ENCODE data around the gene RAP1GAP2. TPM values are rescaled to one million over a fixed set of nuclear protein-coding genes. Genes with fewer than 3 reads are reported as not detected.

The RAP1GAP2 gene
- total RNA-seq, 3 donors from 2014 or later (not counting 1 experiment from before 2014, with no cell fraction given) = 274 to 418 (median 390) TPM

DNA sequence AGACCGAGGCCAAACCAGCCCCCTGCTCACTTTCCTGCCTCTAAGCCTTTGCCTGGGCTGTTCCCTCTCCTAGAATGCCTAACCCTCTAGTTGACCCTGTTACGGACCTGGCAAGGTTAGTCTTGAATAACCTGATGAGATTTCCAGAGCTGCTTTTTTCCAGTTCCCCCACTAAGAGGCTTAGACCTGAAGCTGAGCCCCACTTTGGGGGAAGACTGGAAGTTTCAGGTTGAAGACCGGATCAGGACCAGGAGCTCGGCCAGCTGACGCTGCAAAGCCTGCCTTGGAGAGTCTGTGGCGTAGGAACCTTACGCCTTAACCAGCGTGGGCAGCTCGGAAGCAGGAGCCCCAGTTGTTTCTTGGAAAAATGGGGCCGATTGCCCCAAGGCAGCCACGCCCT is 137.4 kb downstream of the RAP1GAP2 start:
- H3K27ac Mint-ChIP-seq = peak overlapping the region; percentile 38 to 50
- Histone ChIP-seq H3K9me3 (ENCODE audit: control insufficient read depth, insufficient read depth, low read length) (no peaks in the 10 kb centered on the region), H3K27ac (ENCODE audit: low read length) (no peak overlapping the region), H3K4me1 (ENCODE audit: control insufficient read depth, insufficient read depth, low read length) (peaks cover 55% of the 10 kb centered on the region), H3K4me3 (ENCODE audit: low read length) (no peak overlapping the region), H3K36me3 (ENCODE audit: control insufficient read depth, insufficient read depth, low read length) (peaks cover 22% of the 10 kb centered on the region), H3K27me3 (ENCODE audit: control insufficient read depth, insufficient read depth, low read length) (no peaks in the 10 kb centered on the region)
- H3K4me3 Mint-ChIP-seq = no peak overlapping the region
- intact Hi-C loops (cut with micrococcal nuclease) = loop anchor here (10.0 kb wide), 1 partner anchor 49 kb away; no protein-coding TSS in a partner anchor
- DNase-seq (no peak), ATAC-seq (no peak)
- H3K36me3 Mint-ChIP-seq = no peaks in the 10 kb centered on the region
- H3K27me3 Mint-ChIP-seq (ENCODE audit: low read depth in 2 of 2) = no peaks in the 10 kb centered on the region
- WGBS (ENCODE audit: insufficient coverage) = 93% methylated on average over 11 of the region's 11 CpGs
- H3K9me3 Mint-ChIP-seq = no peaks in the 10 kb centered on the region
- H3K4me1 Mint-ChIP-seq = peaks cover 60 to 81% of the 10 kb centered on the region in 2 donors
- TF ChIP-seq, protein P1, sequence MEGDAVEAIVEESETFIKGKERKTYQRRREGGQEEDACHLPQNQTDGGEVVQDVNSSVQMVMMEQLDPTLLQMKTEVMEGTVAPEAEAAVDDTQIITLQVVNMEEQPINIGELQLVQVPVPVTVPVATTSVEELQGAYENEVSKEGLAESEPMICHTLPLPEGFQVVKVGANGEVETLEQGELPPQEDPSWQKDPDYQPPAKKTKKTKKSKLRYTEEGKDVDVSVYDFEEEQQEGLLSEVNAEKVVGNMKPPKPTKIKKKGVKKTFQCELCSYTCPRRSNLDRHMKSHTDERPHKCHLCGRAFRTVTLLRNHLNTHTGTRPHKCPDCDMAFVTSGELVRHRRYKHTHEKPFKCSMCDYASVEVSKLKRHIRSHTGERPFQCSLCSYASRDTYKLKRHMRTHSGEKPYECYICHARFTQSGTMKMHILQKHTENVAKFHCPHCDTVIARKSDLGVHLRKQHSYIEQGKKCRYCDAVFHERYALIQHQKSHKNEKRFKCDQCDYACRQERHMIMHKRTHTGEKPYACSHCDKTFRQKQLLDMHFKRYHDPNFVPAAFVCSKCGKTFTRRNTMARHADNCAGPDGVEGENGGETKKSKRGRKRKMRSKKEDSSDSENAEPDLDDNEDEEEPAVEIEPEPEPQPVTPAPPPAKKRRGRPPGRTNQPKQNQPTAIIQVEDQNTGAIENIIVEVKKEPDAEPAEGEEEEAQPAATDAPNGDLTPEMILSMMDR (IDR thresholded peaks at IDR 0.05) = no peak

DNA sequence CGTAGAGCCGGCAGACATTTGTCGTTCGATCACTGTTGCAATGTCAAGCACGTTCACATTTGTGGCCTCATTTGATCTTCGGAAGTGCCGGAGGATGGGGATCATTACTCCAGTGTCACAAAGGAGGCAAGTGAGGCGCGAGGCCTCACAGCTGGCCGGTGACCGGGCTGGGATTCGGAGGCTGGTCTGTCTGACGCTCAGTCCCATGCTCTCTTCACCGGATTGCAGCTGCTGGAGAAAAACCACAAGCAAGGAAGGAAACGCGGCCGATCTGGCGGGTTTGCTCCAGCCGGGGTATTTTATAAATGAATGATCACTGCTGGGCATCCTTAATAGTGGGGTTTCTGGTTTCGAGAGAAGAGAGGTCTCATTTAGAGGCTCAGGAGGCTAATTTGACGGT is 139.4 kb downstream of the RAP1GAP2 start:
- TF ChIP-seq, protein P1 (IDR thresholded peaks at IDR 0.05) = no peak
- WGBS (ENCODE audit: insufficient coverage) = 45% methylated on average over 20 of the region's 21 CpGs
- no peaks in the 10 kb centered on the region for H3K9me3 Mint-ChIP-seq
- intact Hi-C loops (cut with micrococcal nuclease) = loop anchor here (10.0 kb wide), 1 partner anchor 51 kb away; no protein-coding TSS in a partner anchor
- H3K36me3 ChIP-seq (ENCODE audit: control insufficient read depth, insufficient read depth, low read length) = peaks cover 20% of the 10 kb centered on the region
- peaks cover 60 to 78% of the 10 kb centered on the region in 2 donors for H3K4me1 Mint-ChIP-seq
- H3K27ac ChIP-seq (ENCODE audit: low read length) = no peak overlapping the region
- H3K4me3 ChIP-seq (ENCODE audit: low read length) = no peak overlapping the region
- peaks cover 54% of the 10 kb centered on the region for H3K4me1 ChIP-seq (ENCODE audit: control insufficient read depth, insufficient read depth, low read length)
- ATAC-seq (no peak), DNase-seq (no peak)
- no peaks in the 10 kb centered on the region for H3K27me3 ChIP-seq (ENCODE audit: control insufficient read depth, insufficient read depth, low read length)
- H3K4me3 Mint-ChIP-seq = peak overlapping the region; percentile 17
- H3K9me3 ChIP-seq (ENCODE audit: control insufficient read depth, insufficient read depth, low read length) = no peaks in the 10 kb centered on the region
- no peaks in the 10 kb centered on the region for H3K36me3 Mint-ChIP-seq
- H3K27ac Mint-ChIP-seq = peak overlapping the region; percentile 72 to 81
- H3K27me3 Mint-ChIP-seq (ENCODE audit: low read depth in 2 of 2) = no peaks in the 10 kb centered on the region

DNA sequence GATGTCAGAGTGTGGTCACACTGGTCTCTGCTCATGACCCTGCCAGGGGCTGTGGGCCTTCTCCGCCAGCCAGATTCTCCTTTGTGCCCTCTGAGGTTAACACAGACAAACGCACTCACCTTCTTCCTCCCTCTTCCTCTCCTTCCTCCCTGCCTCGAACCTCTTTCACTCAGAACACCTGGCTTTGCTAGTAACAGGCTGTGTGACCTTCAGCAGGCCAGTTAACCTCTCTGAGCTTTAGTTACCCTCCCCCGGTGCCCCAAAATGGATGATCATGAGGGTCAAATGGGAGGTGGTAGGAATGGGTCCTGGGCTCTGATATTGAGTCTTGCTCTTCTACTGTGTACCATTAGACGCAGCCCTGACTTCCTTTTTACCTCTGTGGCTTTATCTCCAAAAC is 140.1 kb downstream of the RAP1GAP2 start:
- Histone ChIP-seq H3K27me3 (ENCODE audit: control insufficient read depth, insufficient read depth, low read length) (no peaks in the 10 kb centered on the region), H3K27ac (ENCODE audit: low read length) (no peak overlapping the region), H3K4me1 (ENCODE audit: control insufficient read depth, insufficient read depth, low read length) (peaks cover 49% of the 10 kb centered on the region), H3K4me3 (ENCODE audit: low read length) (no peak overlapping the region), H3K9me3 (ENCODE audit: control insufficient read depth, insufficient read depth, low read length) (no peaks in the 10 kb centered on the region), H3K36me3 (ENCODE audit: control insufficient read depth, insufficient read depth, low read length) (peaks cover 20% of the 10 kb centered on the region)
- Mint-ChIP-seq H3K4me1 (peaks cover 53 to 78% of the 10 kb centered on the region in 2 donors), H3K36me3 (no peaks in the 10 kb centered on the region), H3K4me3 (peak overlapping the region; percentile 49), H3K27ac (peak overlapping the region; percentile 72 to 81), H3K9me3 (no peaks in the 10 kb centered on the region), H3K27me3 (ENCODE audit: low read depth in 2 of 2) (no peaks in the 10 kb centered on the region)
- intact Hi-C loops (cut with micrococcal nuclease) = loop anchor here (10.0 kb wide), 1 partner anchor 52 kb away; no protein-coding TSS in a partner anchor
- ATAC-seq (no peak), DNase-seq (no peak)
- TF ChIP-seq, protein P1 (IDR thresholded peaks at IDR 0.05) = no peak
- 62% methylated on average over 5 of the region's 5 CpGs for WGBS (ENCODE audit: insufficient coverage)

DNA sequence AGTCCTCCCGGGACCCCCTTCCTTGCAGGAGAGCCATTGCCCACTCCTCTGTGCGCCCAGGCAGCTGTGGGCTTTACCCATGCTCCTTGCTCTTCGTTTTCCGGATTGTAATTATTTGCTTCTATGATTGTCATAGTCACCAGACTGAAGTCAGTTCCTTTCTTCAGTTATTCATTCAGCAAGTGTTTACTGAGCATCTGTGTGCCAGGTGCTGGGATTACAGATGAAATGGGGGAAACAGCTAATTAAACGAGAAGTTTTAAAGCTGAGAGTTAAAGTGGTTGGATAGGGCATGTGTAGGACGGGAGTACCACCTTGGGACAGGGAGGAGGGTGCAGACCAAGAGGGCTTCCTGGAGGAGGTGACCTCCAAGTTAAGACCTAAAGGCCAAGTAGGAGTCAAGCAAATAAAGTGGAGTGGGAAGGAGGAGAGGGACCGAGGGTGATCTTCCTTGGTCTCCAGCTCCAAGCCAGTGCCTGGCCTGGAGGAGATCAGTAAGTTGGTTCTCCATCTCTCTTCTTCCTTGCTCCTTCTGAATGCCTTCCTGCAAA is 140.6 kb downstream of the RAP1GAP2 start:
- Mint-ChIP-seq H3K27me3 (ENCODE audit: low read depth in 2 of 2) (no peaks in the 10 kb centered on the region), H3K9me3 (no peaks in the 10 kb centered on the region), H3K36me3 (no peaks in the 10 kb centered on the region), H3K4me3 (peak overlapping the region; percentile 49), H3K4me1 (peaks cover 48 to 76% of the 10 kb centered on the region in 2 donors), H3K27ac (peak overlapping the region; percentile 72 to 81)
- DNase-seq (no peak), ATAC-seq (no peak)
- no peaks in the 10 kb centered on the region for H3K9me3 ChIP-seq (ENCODE audit: control insufficient read depth, insufficient read depth, low read length)
- H3K4me1 ChIP-seq (ENCODE audit: control insufficient read depth, insufficient read depth, low read length) = peaks cover 44% of the 10 kb centered on the region
- intact Hi-C loops (cut with micrococcal nuclease) = loop anchor here (10.0 kb wide), 1 partner anchor 52 kb away; no protein-coding TSS in a partner anchor
- no peak overlapping the region for H3K4me3 ChIP-seq (ENCODE audit: low read length)
- H3K27me3 ChIP-seq (ENCODE audit: control insufficient read depth, insufficient read depth, low read length) = no peaks in the 10 kb centered on the region
- TF ChIP-seq, protein P1 (IDR thresholded peaks at IDR 0.05) = no peak
- no peak overlapping the region for H3K27ac ChIP-seq (ENCODE audit: low read length)
- 82% methylated on average over 7 of the region's 7 CpGs for WGBS (ENCODE audit: insufficient coverage)
- H3K36me3 ChIP-seq (ENCODE audit: control insufficient read depth, insufficient read depth, low read length) = peaks cover 19% of the 10 kb centered on the region

All from natural killer cell (primary cell).